GM18505 (cell line): ENCODE data around the gene CASP1.

Experiments
- ATAC-seq: cut with Tn5 transposase; IDR thresholded peaks from one replicate; pipeline ENCODE4 v1.9.1; 2021; ENCODE audit not compliant: unreplicated experiment
- POLR2A ChIP-seq: IDR thresholded peaks from 4 replicates; pipeline ENCODE4 v1.6.1; 2011; ENCODE audit warnings: borderline replicate concordance; ENCODE audit not compliant: insufficient read depth, insufficient read length; ENCODE audit errors: extremely low read depth

The CASP1 gene

GRCh38 chr11:104991994-104992393 lies 43.0 kb downstream of the CASP1 start:
- ATAC-seq, result no peak
- no peak for TF ChIP-seq POLR2A

- TF ChIP-seq POLR2A, result no peak
These were observed 50.1 kb downstream of the CASP1 start for GRCh38 chr11:104984808-104985207.

DNA sequence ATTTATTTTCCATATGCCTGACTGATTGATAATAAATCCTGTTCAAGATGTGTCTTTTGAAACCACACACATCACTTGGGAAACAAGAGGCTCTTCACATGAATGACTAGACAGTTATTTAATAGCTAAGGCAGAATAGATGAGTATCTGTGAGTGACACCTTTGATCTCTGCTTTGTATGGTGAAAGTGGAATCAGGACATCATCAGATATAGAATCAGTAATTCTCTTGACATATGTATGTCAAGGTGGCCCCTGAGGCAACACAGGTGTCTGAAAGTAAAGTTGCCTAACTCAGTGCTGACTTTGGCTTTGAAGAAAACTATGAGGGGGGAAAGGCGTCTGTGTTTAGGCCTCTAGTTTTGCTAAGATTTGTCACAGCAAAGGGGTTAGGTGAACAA lies 55.1 kb downstream of the CASP1 start:
- no peak for ATAC-seq
- no peak for TF ChIP-seq POLR2A

More at GRCh38 chr11:104984808-104985207, 50.1 kb downstream of the CASP1 start:
- no peak for ATAC-seq
